ENCODE data around the gene MEGF8. TPM values are rescaled to one million over a fixed set of nuclear protein-coding genes. Genes with fewer than 3 reads are reported as not detected.

Gene MEGF8
- total RNA-seq, 1 donor from 2014 or later = 15.1 TPM

DNA sequence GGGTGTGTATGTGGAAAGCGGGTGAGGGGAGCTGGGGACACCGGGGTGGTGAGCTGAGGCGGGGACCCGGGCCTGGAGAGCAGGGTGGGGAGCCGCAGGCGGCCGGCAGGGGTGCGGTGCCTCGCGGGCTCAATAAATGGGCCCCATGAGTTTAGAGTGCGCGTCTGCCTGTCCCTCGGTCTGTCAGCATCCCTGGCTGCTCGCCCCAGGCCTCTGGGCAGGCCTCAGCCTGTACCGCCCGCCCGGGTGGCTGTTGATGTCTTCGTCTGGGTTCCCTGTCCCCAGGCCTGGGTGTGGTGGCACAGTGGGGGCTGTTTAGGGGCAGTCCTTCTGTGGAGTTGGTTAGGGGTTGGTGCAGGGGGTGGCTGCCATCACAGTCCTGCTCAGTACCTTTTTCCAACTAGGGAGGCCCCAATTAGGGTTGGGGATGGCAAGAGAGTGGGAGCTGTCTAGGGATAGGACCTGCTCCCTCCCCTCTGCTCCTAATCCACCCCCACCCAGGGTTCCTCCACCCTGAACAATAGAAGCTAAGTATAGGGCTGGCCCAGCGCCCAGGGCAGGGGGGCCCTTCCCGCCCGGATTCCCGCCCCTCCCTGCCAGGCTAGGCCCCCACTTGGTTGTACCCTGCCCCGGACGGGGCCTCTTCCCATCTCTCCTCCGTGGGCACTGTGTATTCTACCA is 44.1 kb upstream of the MEGF8 start:
- intact Hi-C loops (cut with micrococcal nuclease) = loop anchor here (5.0 kb wide), 1 partner anchor 79 kb away; no protein-coding TSS in a partner anchor
- Mint-ChIP-seq H3K27me3 (no peaks in the 10 kb centered on the region), H3K36me3 (ENCODE audit: low read depth) (peaks cover 7% of the 10 kb centered on the region), H3K4me3 (peak overlapping the region; percentile 75), H3K9me3 (no peaks in the 10 kb centered on the region), H3K4me1 (peaks cover 56% of the 10 kb centered on the region), H3K27ac (peak overlapping the region; percentile 74)
- peak; percentile 34 for DNase-seq
- no peak for ATAC-seq (ENCODE audit: low read depth)
- ChIA-PET POLR2A (interaction anchor here (0.6 to 5.2 kb wide), 7 partner anchors 11 to 168 kb away, joined by 3 to 68 read pairs (median 8); partner anchors contain the start of genes CIC, GSK3A, POU2F2 and ZNF526), CTCF (interaction anchor here (1.6 to 2.2 kb wide), 2 partner anchors 11 to 148 kb away, joined by 6 to 22 read pairs; partner anchors contain the start of gene CIC)
- no peak for TF ChIP-seq CTCF (IDR thresholded peaks at IDR 0.05)

- Mint-ChIP-seq H3K27ac (no peak overlapping the region), H3K36me3 (ENCODE audit: low read depth) (peaks cover 11% of the 10 kb centered on the region), H3K4me3 (peak overlapping the region; percentile 75), H3K4me1 (peaks cover 56% of the 10 kb centered on the region), H3K27me3 (no peaks in the 10 kb centered on the region), H3K9me3 (no peaks in the 10 kb centered on the region)
- ChIA-PET POLR2A (interaction anchor here (0.6 to 5.2 kb wide), 10 partner anchors 12 to 168 kb away, joined by 3 to 68 read pairs (median 8); partner anchors contain the start of genes CIC, GSK3A, POU2F2 and ZNF526), CTCF (interaction anchor here (0.9 to 1.6 kb wide), 3 partner anchors 12 to 149 kb away, joined by 3 to 6 read pairs (median 4); no protein-coding TSS in a partner anchor)
- intact Hi-C loops (cut with micrococcal nuclease) = loop anchor here (5.0 kb wide), 1 partner anchor 80 kb away; no protein-coding TSS in a partner anchor
- TF ChIP-seq CTCF (IDR thresholded peaks at IDR 0.05) = no peak
- DNase-seq = no peak
- no peak for ATAC-seq (ENCODE audit: low read depth)
Measured at GRCh38 chr19:42281827-42282762, 43.3 kb upstream of the MEGF8 start.

- TF ChIP-seq CTCF (IDR thresholded peaks at IDR 0.05) = no peak
- Mint-ChIP-seq H3K9me3 (no peaks in the 10 kb centered on the region), H3K27me3 (no peaks in the 10 kb centered on the region), H3K36me3 (ENCODE audit: low read depth) (peaks cover 17% of the 10 kb centered on the region), H3K4me3 (peak overlapping the region; percentile 75), H3K4me1 (peaks cover 59% of the 10 kb centered on the region), H3K27ac (no peak overlapping the region)
- ChIA-PET CTCF (interaction anchor here (1.0 to 1.6 kb wide), 2 partner anchors 12 to 150 kb away, joined by 4 to 6 read pairs; no protein-coding TSS in a partner anchor), POLR2A (interaction anchor here (1.3 to 5.2 kb wide), 6 partner anchors 13 to 169 kb away, joined by 5 to 68 read pairs (median 15); partner anchors contain the start of genes CIC, GSK3A and POU2F2)
- DNase-seq = no peak
- no peak for ATAC-seq (ENCODE audit: low read depth)
- intact Hi-C loops (cut with micrococcal nuclease) = loop anchor here (1.0 to 5.0 kb wide), 8 partner anchors 13 to 154 kb away; partner anchors contain the start of genes DEDD2, MEGF8, PAFAH1B3 and PRR19
Measured at GRCh38 chr19:42282819-42283187, 42.6 kb upstream of the MEGF8 start.

DNA sequence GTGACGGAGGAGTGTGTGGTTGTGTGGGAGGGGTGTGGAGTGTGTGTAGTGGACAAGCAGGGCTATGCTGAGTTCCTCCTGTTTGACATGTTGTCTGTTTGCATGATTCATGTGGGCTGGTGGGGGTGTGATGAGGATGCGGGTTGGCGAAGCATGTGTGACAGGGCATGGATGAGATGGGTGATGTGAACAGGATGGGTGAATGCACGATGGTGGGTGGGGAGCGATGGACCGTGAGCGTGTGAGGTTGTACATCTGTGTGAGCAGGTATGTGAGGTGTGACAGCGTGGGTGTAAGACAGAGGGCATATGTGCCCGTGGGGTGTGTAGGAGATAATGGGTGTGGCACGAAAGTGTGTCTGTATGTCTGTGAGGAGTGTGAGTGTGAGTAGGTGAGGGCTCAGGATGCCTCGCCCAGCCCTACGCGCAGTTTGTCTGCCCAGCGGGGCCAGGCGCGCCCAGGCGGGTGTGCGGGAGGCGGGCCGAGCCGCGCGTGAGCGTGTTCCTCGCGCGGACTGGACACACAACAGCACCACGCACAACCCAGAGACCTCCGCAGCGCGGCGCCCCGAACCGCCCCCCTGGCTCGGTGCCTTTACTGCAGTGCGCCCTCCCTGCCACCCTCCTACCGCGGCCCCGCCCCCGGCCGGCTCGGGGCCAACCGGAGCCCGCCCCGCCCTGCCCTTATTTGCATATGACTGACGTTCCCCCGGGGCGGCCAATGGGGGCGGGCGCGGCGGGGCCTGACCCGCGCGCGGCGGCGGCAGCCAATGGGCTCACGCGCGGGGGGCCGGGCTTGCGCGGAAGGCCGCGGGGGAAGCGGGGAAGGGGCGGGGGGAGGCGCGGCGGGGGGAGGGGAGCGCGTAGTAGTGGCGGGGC is 42.0 kb upstream of the MEGF8 start:
- ATAC-seq (ENCODE audit: low read depth) (peak; percentile 64), DNase-seq (peak; percentile 91)
- Mint-ChIP-seq H3K27me3 (no peaks in the 10 kb centered on the region), H3K27ac (no peak overlapping the region), H3K4me3 (no peak overlapping the region), H3K4me1 (peaks cover 55% of the 10 kb centered on the region), H3K36me3 (ENCODE audit: low read depth) (peaks cover 21% of the 10 kb centered on the region), H3K9me3 (no peaks in the 10 kb centered on the region)
- intact Hi-C loops (cut with micrococcal nuclease) = loop anchor here (1.0 to 5.0 kb wide), 8 partner anchors 13 to 154 kb away; partner anchors contain the start of genes DEDD2, MEGF8, PAFAH1B3 and PRR19
- no peak for TF ChIP-seq CTCF (IDR thresholded peaks at IDR 0.05)
- ChIA-PET POLR2A (interaction anchor here (1.3 to 5.2 kb wide), 7 partner anchors 13 to 154 kb away, joined by 5 to 68 read pairs (median 10); partner anchors contain the start of genes CIC, GSK3A and POU2F2), CTCF (interaction anchor here (1.0 kb wide), 1 partner anchor 13 kb away, joined by 4 read pairs; no protein-coding TSS in a partner anchor)
